Activated CD4-positive, alpha-beta T cell treated with anti-CD3 and anti-CD28 coated beads, Interleukin-2, amount 10 ng/mL, durations not matched to agents 24 days and 14 days (primary cell): ENCODE results near the gene NTPCR. TPM values are rescaled to one million over a fixed set of nuclear protein-coding genes. Genes with fewer than 3 reads are reported as not detected.
A peak's percentile ranks its signal among the peaks of the same experiment; 100 is the strongest.

ENCODE experiments used
- DNase-seq: peaks from one replicate; pipeline ENCODE4 v3.0.0; 2022
- H3K27ac Mint-ChIP-seq: one replicate; pipeline ENCODE4 v1.8.0; 2022; ENCODE audit warnings: mild to moderate bottlenecking, mixed read lengths
- H3K27me3 Mint-ChIP-seq: one replicate; pipeline ENCODE4 v1.8.0; 2022; ENCODE audit warnings: mixed read lengths
- H3K36me3 Mint-ChIP-seq: one replicate; pipeline ENCODE4 v1.8.0; 2022; ENCODE audit warnings: low read depth, mild to moderate bottlenecking, mixed read lengths
- H3K4me1 Mint-ChIP-seq: one replicate; pipeline ENCODE4 v1.8.0; 2021; ENCODE audit warnings: mixed read lengths
- H3K4me3 Mint-ChIP-seq: one replicate; pipeline ENCODE4 v1.8.0; 2022; ENCODE audit warnings: mild to moderate bottlenecking, moderate library complexity, mixed read lengths
- H3K9me3 Mint-ChIP-seq: one replicate; pipeline ENCODE4 v1.8.0; 2021; ENCODE audit warnings: mixed read lengths
- intact Hi-C: fragments of 100-400 bp; cut with micrococcal nuclease; formaldehyde crosslinking; loops from one replicate; pipeline ENCODE4 v1.15.1; 2023
- total RNA-seq: library from RNA; stranded (reverse); gene quantifications from 2 replicates; pipeline ENCODE4 v1.2.3, GENCODE V29; 2022

The NTPCR gene
- total RNA-seq, 1 donor from 2014 or later = 30.5 TPM

- no peak overlapping the region for H3K4me3 Mint-ChIP-seq
These were observed 55.7 kb downstream of the NTPCR start for GRCh38 chr1:233006108-233006507.

GRCh38 chr1:233006541-233006973 is 56.1 kb downstream of the NTPCR start:
- Mint-ChIP-seq H3K9me3 (peaks cover 16% of the 10 kb centered on the region), H3K4me3 (no peak overlapping the region), H3K27me3 (no peaks in the 10 kb centered on the region), H3K27ac (no peak overlapping the region), H3K4me1 (peaks cover 2% of the 10 kb centered on the region), H3K36me3 (peaks cover 11% of the 10 kb centered on the region)
- no peak for DNase-seq
- intact Hi-C loops = no loop called here

More at GRCh38 chr1:233006108-233006507, 55.7 kb downstream of the NTPCR start:
- no peaks in the 10 kb centered on the region for H3K27me3 Mint-ChIP-seq
- H3K36me3 Mint-ChIP-seq = peaks cover 11% of the 10 kb centered on the region
- peaks cover 16% of the 10 kb centered on the region for H3K9me3 Mint-ChIP-seq
- intact Hi-C loops = no loop called here
- no peak overlapping the region for H3K27ac Mint-ChIP-seq
- DNase-seq = no peak
- H3K4me1 Mint-ChIP-seq = peaks cover 2% of the 10 kb centered on the region

- no peak for DNase-seq
- Mint-ChIP-seq H3K36me3 (peaks cover 20% of the 10 kb centered on the region), H3K4me3 (no peak overlapping the region), H3K4me1 (peaks cover 2% of the 10 kb centered on the region), H3K27ac (no peak overlapping the region), H3K9me3 (no peaks in the 10 kb centered on the region), H3K27me3 (no peaks in the 10 kb centered on the region)
- intact Hi-C loops = no loop called here
These were observed 59.7 kb downstream of the NTPCR start for GRCh38 chr1:233010146-233010545.

GRCh38 chr1:233012021-233012420 is 61.6 kb downstream of the NTPCR start:
- Mint-ChIP-seq H3K27ac (no peak overlapping the region), H3K4me1 (peaks cover 10% of the 10 kb centered on the region), H3K27me3 (no peaks in the 10 kb centered on the region), H3K4me3 (no peak overlapping the region), H3K9me3 (no peaks in the 10 kb centered on the region), H3K36me3 (peaks cover 20% of the 10 kb centered on the region)
- no peak for DNase-seq
- intact Hi-C loops = no loop called here

- Mint-ChIP-seq H3K27ac (no peak overlapping the region), H3K27me3 (no peaks in the 10 kb centered on the region), H3K9me3 (no peaks in the 10 kb centered on the region), H3K36me3 (peaks cover 24% of the 10 kb centered on the region), H3K4me3 (no peak overlapping the region), H3K4me1 (peaks cover 9% of the 10 kb centered on the region)
- intact Hi-C loops = no loop called here
- no peak for DNase-seq
These were observed 65.6 kb downstream of the NTPCR start for GRCh38 chr1:233015965-233016364.

GRCh38 chr1:233016798-233017197 is 66.4 kb downstream of the NTPCR start:
- no peaks in the 10 kb centered on the region for H3K27me3 Mint-ChIP-seq
- no peaks in the 10 kb centered on the region for H3K9me3 Mint-ChIP-seq

GRCh38 chr1:233019083-233019482 is 68.7 kb downstream of the NTPCR start:
- H3K27me3 Mint-ChIP-seq = no peaks in the 10 kb centered on the region
- peaks cover 12% of the 10 kb centered on the region for H3K36me3 Mint-ChIP-seq
- peaks cover 9% of the 10 kb centered on the region for H3K4me1 Mint-ChIP-seq
- H3K4me3 Mint-ChIP-seq = no peak overlapping the region
- intact Hi-C loops = no loop called here
- H3K9me3 Mint-ChIP-seq = no peaks in the 10 kb centered on the region
- no peak for DNase-seq
- H3K27ac Mint-ChIP-seq = no peak overlapping the region

More at GRCh38 chr1:233016798-233017197, 66.4 kb downstream of the NTPCR start:
- intact Hi-C loops = no loop called here
- H3K27ac Mint-ChIP-seq = no peak overlapping the region
- H3K4me3 Mint-ChIP-seq = no peak overlapping the region
- H3K4me1 Mint-ChIP-seq = peaks cover 9% of the 10 kb centered on the region
- DNase-seq = no peak
- peaks cover 23% of the 10 kb centered on the region for H3K36me3 Mint-ChIP-seq

GRCh38 chr1:233019778-233020325 is 69.4 kb downstream of the NTPCR start:
- H3K4me3 Mint-ChIP-seq = no peak overlapping the region
- no peaks in the 10 kb centered on the region for H3K27me3 Mint-ChIP-seq
- H3K27ac Mint-ChIP-seq = no peak overlapping the region
- no peak for DNase-seq
- H3K9me3 Mint-ChIP-seq = no peaks in the 10 kb centered on the region
- intact Hi-C loops = no loop called here
- peaks cover 9% of the 10 kb centered on the region for H3K4me1 Mint-ChIP-seq
- peaks cover 8% of the 10 kb centered on the region for H3K36me3 Mint-ChIP-seq

GRCh38 chr1:233020426-233020825 is 70.0 kb downstream of the NTPCR start:
- peaks cover 8% of the 10 kb centered on the region for H3K36me3 Mint-ChIP-seq
- intact Hi-C loops = no loop called here
- H3K27me3 Mint-ChIP-seq = no peaks in the 10 kb centered on the region
- H3K9me3 Mint-ChIP-seq = no peaks in the 10 kb centered on the region
- no peak for DNase-seq
- H3K4me1 Mint-ChIP-seq = peaks cover 9% of the 10 kb centered on the region
- no peak overlapping the region for H3K4me3 Mint-ChIP-seq
- no peak overlapping the region for H3K27ac Mint-ChIP-seq

- H3K9me3 Mint-ChIP-seq = no peaks in the 10 kb centered on the region
- H3K4me1 Mint-ChIP-seq = peaks cover 2% of the 10 kb centered on the region
- no peak overlapping the region for H3K4me3 Mint-ChIP-seq
- intact Hi-C loops = no loop called here
- H3K36me3 Mint-ChIP-seq = peaks cover 6% of the 10 kb centered on the region
- H3K27me3 Mint-ChIP-seq = no peaks in the 10 kb centered on the region
- no peak overlapping the region for H3K27ac Mint-ChIP-seq
- no peak for DNase-seq
These were observed 71.8 kb downstream of the NTPCR start for GRCh38 chr1:233022246-233022645.

GRCh38 chr1:233024199-233024598 is 73.8 kb downstream of the NTPCR start:
- Mint-ChIP-seq H3K27me3 (no peaks in the 10 kb centered on the region), H3K4me1 (no peaks in the 10 kb centered on the region), H3K4me3 (no peak overlapping the region), H3K36me3 (peaks cover 2% of the 10 kb centered on the region), H3K9me3 (no peaks in the 10 kb centered on the region), H3K27ac (peak overlapping the region; percentile 4)
- intact Hi-C loops = loop anchor here (2.0 kb wide), 1 partner anchor 389 kb away; no protein-coding TSS in a partner anchor
- no peak for DNase-seq

GRCh38 chr1:233025157-233025556 is 74.7 kb downstream of the NTPCR start:
- no peaks in the 10 kb centered on the region for H3K4me1 Mint-ChIP-seq
- peaks cover 2% of the 10 kb centered on the region for H3K36me3 Mint-ChIP-seq
- DNase-seq = peak; percentile 67
- no peak overlapping the region for H3K4me3 Mint-ChIP-seq
- no peaks in the 10 kb centered on the region for H3K27me3 Mint-ChIP-seq
- no peaks in the 10 kb centered on the region for H3K9me3 Mint-ChIP-seq
- intact Hi-C loops = loop anchor here (2.0 kb wide), 1 partner anchor 390 kb away; no protein-coding TSS in a partner anchor
- H3K27ac Mint-ChIP-seq = no peak overlapping the region

GRCh38 chr1:233025567-233025966 is 75.2 kb downstream of the NTPCR start:
- H3K9me3 Mint-ChIP-seq = no peaks in the 10 kb centered on the region
- no peaks in the 10 kb centered on the region for H3K4me1 Mint-ChIP-seq
- no peak overlapping the region for H3K4me3 Mint-ChIP-seq
- H3K27ac Mint-ChIP-seq = no peak overlapping the region
- no peaks in the 10 kb centered on the region for H3K27me3 Mint-ChIP-seq
- intact Hi-C loops = loop anchor here (2.0 kb wide), 1 partner anchor 391 kb away; no protein-coding TSS in a partner anchor
- no peak for DNase-seq
- H3K36me3 Mint-ChIP-seq = peaks cover 2% of the 10 kb centered on the region

- no peaks in the 10 kb centered on the region for H3K9me3 Mint-ChIP-seq
- H3K27me3 Mint-ChIP-seq = no peaks in the 10 kb centered on the region
- no peak for DNase-seq
- H3K27ac Mint-ChIP-seq = no peak overlapping the region
- peaks cover 2% of the 10 kb centered on the region for H3K36me3 Mint-ChIP-seq
- intact Hi-C loops = no loop called here
- H3K4me1 Mint-ChIP-seq = no peaks in the 10 kb centered on the region
- H3K4me3 Mint-ChIP-seq = no peak overlapping the region
These were observed 76.6 kb downstream of the NTPCR start for GRCh38 chr1:233027046-233027445.

GRCh38 chr1:233031521-233031920 is 81.1 kb downstream of the NTPCR start:
- no peak for DNase-seq
- Mint-ChIP-seq H3K27me3 (no peaks in the 10 kb centered on the region), H3K36me3 (no peaks in the 10 kb centered on the region), H3K27ac (no peak overlapping the region), H3K4me3 (no peak overlapping the region), H3K4me1 (no peaks in the 10 kb centered on the region), H3K9me3 (peaks cover 3% of the 10 kb centered on the region)
- intact Hi-C loops = no loop called here
